Left kidney (tissue), 2 donors: ENCODE results near the gene SNRPA. TPM values are rescaled to one million over a fixed set of nuclear protein-coding genes. Genes with fewer than 3 reads are reported as not detected.
"Not testable (repeated sequence)": the region's sequence is repeated elsewhere in the genome, so short reads cannot be mapped to it uniquely, and the experiment has no call there.

Source experiments
- DNase-seq: peaks from one replicate; pipeline ENCODE4 v3.0.0-alpha.2; 2013
- polyA plus RNA-seq: library from polyadenylated mRNA; unstranded; fragments of 120-200 nt; gene quantifications from one replicate; pipeline ENCODE4 v1.2.1, GENCODE V29; 2013; ENCODE audit not compliant: insufficient read length

SNRPA gene
- polyA plus RNA-seq, 1 donor = 117 TPM

DNA sequence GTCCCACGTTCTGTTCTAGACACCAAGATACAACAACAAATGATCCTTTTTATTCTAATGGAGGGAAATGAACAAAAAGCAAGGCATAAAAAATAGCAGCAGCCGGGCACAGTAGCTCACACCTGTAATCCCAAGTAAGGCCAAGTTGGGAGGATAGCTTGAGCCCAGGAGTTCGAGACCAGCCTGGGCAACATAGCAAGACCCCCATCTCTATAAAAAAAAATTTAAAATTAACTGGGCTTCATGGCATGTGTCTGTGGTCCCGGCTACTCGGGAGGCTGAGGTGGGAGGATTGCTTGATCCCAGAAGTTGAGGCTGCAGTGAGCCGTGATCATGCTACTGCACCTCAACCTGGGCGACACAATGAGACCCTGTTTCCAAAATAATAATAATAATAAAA, 25.4 kb downstream of the SNRPA start:
- no peak for DNase-seq

DNA sequence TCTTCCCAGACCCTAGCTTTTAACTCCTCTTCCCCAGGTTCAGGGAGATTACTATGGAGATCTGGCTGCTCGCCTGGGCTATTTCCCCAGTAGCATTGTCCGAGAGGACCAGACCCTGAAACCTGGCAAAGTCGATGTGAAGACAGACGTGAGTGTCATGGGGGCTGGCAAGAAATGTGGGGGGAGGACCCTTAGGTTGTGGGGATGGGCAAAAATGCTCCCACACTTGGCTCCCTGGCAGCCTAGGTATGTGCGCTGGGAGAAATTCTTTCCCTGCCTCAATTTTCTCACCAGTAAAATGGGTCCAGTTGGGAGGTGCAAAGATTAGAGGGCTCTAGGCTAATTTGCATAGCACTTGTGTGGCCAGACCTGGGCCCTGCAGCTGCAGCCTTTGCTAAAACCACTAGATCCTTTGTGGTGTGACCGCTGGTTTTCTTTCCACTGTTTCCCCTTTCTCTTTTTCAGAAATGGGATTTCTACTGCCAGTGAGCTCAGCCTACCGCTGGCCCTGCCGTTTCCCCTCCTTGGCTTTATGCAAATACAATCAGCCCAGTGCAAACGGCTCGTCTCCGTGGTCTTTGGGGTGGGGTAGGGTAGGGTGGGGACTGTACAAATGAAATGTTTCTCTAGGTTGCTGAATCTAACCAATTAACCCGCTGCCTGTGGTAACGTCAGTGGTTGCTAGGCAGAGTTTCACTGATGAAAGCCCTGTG, 26.1 kb downstream of the SNRPA start:
- DNase-seq = peak; percentile 95

DNA sequence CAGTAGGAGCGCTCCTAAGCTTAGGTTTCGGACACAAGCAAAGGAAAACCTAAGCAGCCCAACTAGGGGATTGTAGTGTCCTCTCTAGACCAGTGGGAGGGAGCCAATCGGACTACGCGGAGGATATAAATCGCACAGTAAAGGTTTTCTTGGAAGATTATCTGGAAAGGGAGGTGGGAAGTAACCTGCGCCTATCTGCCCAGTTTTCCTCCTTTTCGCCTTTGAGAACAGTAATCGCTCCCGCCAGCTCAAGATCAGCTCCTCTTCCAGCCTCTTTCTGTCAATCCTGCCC, 26.6 kb downstream of the SNRPA start:
- DNase-seq = no peak

DNA sequence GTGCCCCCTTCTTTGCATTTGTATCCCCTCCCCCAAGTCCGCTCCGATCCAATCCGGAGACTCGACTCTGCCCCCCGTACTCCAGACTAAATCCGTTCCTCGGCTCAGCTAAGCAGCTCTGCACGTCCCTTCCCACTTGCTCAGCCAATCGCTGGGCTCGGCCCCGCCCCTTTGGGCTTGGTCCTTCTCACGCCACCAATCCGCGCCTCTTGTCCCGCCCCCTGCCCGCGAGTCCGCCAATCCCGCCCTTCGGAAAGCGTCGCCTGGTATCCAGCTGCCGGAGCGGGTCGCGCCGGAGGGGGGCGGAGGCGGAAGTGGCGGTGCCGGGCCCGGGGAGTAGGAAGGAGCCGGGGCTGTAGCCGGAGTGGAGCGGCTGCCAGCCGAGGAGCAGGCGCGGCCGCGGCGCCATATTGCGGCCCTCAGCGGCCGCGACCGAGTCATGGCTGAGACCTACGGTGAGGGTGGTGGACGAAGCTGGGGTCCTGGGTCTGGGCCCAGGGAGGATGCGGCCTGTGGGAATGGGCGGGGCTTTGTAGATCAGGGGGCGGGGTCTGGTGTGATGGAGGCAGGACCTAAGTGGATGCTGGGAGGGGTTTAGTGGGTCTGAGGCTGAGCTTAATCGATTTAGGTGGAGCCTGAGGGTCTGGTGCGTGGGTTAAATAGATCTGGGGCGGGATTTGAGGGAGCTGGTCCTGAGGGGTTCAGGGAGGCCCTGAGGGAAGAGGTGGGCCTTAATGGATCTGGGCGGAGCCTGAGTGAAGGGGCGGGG, 27.1 kb downstream of the SNRPA start, which contains the start of gene RAB4B:
RAB4B (plus strand) TSS at position 311 of the 769 bp plus-strand sequence; CDS start at position 440, 129 bp downstream.
- peak; percentile 100 for DNase-seq

DNA sequence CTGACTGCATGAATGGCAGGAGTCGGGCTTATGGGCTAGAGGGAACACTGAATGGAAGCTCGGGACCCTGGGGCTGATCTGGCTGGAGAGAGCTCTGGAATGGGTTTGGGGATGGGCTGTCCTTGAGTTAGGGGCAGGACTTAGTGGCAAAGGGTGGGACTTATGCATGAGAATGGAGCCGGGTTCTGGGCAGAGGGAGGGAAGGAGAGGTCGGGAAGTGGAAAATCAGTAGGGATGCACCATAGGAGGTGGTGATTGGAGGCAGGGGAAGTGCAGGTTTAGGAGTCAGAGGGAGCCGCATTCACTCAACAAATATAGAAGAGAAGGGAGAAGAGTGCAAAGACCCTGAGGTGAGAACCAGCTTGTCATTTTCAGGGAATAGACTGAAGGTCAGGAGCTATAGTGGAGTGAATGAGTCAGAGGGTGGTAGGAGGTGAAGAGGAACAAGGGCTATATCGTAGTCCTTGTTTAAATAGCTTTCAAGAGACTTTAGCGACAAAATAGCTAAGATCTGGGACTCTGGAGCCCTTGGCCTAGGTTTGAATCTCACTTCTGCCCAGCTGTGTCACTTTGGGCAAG, 27.8 kb downstream of the SNRPA start:
- DNase-seq = no peak

DNA sequence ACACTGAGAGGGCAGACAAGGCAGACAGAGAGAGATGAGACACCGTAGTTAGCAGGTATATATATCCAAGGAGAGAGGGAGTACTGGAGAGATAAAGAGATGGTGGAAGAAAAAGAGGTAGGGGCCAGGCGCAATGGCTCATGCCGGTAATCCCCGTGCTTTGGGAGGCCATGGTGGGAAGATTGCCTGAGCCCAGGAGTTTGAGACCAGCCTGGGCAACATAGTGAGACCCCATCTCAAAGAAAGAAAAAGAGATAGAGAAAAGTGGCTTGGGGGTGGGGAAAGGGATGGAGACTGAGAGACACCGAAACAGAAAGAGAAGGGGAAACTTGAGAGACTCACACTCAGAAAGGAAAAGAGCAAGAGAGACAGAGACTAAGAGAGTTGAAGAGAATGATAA, 29.6 kb downstream of the SNRPA start:
- no peak for DNase-seq

DNA sequence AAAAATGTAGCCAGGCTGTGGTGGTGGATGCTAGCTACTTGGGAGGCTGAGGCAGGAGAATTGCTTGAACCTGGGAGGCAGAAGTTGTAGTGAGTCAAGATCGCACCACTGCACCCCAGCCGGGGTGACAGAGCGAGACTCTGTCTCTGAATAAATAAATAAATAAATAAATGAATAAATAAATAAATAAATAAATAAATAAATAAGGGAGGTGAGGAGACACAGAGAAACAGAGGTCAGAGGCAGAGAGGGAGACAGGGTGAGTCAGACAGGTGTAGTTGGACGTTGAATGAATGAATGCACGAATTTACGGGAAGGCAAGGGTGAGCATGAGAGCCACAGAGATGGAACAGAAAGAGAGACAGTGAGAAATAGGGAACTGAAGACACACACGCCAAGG, 30.1 kb downstream of the SNRPA start:
- no peak for DNase-seq

DNA sequence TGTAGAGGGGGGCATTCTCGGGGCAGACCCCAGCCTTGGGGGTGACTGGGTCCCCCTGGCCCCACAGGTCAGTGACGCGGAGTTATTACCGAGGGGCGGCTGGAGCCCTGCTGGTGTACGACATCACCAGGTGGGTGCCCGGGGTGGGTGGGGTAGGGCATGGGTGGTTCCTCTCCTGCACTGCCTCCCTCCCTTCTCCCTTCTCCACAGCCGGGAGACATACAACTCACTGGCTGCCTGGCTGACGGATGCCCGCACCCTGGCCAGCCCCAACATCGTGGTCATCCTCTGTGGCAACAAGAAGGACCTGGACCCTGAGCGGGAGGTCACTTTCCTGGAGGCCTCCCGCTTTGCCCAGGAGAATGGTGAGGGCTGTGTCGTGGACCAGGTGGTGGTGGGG, 32.7 kb downstream of the SNRPA start:
- DNase-seq = no peak

DNA sequence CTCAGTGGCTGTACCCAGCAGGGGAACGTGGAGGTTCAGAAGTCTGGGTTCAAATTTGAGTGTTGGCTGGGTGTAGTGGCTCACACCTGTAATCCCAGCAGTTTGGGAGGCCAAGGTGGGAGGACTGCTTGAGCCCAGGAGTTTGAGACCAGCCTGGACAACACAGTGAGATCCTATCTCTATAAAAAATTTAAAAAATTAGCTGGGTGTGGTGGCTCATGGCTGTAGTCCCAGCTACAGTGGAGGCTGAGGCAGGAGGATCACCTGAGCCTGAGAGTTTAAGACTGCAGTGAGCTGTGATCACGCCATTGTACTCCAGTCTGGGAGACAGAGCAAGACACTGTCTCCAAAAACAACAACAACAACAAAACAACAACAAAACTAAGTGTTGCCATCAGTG, 33.1 kb downstream of the SNRPA start:
- DNase-seq = not testable (repeated sequence)

DNA sequence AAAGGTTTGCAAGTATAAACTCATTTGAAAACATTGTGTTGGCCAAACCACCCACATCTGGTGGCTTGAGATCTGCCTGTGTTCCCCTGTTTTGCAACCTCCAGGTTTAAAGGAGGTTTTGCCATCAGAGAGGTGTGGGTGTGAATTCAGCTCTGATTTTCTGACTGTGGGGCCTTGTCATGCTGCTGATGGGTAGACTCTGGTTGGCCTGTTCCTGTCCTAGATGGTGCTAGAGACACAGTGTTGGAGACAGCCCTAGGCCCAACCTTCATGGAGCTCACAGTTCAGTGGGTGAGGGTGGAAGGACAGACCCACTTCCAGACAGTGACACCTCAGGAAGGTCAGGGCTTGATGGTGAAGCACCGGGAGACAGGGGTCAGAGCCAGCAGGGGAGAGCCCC, 34.5 kb downstream of the SNRPA start:
- DNase-seq = no peak

DNA sequence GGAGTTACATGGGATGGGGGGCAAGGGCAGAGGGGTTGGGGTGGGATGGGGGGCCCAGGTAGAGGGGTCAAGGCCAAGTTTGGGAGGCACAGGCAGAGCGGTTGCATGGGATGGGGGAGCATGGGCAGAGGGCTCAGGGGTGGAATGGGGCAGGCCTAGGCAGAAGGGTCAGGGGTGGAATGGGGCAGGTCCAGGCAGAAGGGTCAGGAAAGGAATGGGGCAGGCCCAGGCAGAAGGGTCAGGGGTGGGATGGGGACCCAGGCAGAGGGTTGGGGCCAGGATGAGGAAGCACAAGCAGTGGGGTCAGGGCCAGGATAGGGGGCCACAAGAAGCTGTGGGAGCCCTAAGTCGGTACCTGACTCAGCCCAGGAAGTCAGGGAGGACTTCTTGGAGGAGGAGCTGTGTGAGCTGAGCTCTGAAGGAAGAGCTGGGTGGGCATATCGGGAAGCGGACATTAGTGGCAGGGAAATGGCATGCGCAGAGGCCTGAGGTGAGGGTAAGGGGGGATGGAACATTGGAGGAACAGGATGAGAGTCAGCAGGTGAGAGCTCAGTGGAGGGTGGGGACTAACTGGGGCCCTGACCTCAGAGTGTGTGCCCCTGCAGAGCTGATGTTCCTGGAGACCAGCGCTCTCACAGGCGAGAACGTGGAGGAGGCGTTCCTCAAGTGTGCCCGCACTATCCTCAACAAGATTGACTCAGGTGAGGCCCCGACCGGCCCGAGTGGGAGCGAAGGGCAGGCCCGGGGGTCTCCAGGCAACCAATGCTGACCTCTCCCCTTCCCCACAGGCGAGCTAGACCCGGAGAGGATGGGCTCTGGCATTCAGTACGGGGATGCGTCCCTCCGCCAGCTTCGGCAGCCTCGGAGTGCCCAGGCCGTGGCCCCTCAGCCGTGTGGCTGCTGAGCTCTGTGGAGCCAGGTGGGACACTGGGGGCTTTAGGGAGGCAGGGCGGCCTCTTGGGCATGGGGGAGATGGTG, 35.3 kb downstream of the SNRPA start:
- no peak for DNase-seq

DNA sequence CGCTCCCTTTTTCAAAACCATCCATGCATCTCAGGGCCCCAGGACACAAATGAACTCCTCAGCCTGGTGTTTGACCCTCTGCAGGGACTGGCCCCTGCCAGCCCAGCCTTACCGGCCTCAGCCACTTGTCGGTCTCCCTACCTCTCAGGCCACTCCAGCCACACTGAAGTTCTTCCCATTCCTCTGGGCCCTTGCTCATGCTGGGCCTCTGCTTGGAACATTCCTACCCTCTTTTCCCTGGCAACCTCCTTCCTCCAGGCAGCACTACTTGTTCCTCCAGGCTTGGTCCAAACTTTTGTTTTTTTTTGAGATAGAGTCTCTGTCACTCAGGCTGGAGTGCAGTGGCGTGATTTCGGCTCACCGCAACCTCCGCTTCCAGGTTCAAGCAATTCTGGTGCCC, 40.3 kb downstream of the SNRPA start:
- DNase-seq = no peak

DNA sequence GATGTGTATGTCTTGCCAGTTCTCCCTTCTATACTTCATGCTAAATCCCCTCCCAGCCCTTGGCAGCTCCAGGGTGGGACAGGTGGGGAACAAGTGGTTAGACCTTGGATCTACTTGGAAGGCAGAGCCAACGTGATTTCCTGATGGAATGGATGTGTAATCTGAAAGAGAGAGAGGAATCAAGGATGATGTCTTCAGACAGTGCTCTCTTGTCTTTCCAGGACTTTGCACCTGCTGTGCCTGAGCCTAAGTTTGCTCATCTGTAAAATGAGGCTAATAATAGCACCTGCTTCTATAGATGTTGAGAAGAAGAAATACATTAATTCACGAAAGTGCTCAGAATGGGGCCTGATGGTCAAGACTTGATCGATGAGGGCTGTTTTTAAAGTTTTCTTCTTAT, 41.0 kb downstream of the SNRPA start:
- no peak for DNase-seq

DNA sequence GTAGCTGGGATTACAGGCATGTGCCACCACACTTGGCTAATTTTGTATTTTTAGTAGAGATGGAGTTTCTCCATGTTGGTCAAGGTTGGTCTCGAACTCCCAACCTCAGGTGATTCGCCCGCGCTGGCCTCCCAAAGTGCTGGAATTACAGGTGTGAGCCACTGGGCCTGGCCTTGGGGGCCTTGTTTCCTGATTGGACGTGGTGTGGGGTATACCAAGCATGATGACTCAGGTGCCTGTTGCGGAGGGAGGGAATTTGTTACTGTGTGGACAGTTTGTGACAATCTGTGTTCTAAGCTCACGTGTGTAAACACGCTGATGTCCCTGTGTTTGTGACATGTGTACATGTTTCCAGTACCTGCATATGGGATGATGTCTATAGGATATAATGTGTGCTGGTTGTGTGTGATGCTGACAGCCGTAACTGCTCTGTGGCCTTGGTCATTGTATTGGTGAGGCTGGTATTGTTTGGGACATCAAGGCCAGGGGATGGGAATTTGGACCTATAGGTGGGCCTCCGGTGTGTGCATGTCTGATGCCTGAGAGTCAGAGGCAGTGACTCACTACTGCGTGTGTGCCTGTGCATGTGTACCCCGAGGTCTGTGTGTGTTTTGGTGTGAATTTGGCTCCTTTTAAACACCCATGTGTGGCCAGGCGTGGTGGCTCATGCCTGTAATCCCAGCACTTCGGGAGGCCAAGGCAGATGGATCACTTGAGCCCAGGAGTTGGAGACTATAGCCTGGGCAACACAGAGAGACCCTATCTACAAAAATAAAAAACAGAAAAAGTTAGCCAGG, 46.4 kb downstream of the SNRPA start:
- DNase-seq = no peak

DNA sequence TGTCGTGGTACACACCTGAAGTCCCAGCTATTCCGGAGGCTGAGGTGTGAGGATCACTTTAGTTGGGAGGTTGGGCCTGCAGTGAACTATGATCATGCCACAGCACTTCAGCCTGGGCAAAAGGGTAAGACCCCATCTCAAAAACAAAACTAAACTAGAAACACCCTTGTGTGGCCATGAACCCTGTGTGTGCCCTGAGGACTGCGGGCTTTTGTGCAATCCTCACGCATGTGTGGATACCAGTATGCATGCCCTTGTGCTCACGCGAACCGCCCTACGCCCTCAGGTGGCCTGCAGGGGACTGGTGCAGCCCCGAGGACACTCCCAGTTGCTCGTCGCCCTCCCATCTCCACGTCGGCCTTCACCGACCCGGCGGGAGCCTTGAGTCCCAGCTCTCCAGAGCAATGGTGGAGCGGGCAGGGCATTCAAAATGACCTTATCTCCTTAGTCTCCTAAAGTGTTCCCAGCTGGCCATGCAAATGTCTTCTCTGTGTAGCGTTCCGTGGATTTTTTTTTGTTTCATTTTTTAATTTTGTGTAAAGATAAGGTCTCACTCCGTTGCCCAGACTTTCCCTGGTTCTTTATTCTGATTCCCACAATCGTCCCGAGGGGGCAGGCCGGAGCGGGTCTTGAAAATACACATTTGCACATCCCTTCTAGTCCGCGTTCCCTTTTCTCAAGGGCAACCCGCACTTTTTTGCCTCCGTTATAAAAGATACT, 47.1 kb downstream of the SNRPA start:
- no peak for DNase-seq

DNA sequence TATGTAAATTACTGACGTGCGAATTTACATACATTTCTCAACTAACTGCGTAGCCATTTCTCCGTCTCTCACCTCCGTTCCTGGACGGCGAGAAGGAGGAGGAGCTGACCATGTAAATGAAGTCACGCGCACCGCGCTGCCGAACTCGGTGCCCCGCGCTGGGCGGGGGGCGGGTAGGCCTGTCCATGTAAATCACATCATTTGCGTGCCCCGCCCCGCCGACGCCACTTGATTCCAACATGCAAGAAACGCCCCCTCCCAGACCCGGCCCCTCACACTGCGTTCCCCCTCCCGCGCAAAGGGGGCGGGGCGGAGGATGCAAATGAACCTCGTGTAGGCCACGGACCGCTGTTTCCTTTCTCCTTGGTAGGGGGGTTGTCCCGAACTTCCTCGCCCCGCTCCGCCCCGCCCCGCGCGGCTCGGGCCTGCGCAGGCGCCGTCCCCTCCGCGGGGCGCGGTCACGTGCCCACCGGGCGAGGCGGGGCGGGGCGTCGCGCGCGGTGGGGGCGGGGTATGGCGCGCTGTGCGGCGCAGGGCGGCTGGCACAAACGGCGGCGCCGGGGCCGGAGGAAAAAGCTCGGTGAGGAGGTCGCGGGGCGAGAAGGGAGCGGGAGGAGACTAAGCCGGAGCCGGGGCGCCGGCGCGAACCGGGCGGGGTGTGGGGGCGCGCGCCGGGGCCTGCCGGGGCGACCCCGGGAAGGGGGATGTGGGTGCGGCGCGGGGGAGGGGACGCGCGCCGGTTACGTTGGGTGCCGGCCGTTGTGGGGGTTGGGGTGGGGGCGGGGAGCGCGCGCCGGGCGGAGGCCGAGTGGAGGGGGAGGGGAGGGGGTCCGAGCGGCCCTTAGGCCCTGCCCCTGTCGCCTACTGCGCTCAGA, 47.9 kb downstream of the SNRPA start, which contains the start of gene EGLN2:
EGLN2 (plus strand) TSS at position 509 of the 875 bp plus-strand sequence. CDS start 1,382 bp downstream, outside the sequence.
- peak; percentile 100 for DNase-seq

DNA sequence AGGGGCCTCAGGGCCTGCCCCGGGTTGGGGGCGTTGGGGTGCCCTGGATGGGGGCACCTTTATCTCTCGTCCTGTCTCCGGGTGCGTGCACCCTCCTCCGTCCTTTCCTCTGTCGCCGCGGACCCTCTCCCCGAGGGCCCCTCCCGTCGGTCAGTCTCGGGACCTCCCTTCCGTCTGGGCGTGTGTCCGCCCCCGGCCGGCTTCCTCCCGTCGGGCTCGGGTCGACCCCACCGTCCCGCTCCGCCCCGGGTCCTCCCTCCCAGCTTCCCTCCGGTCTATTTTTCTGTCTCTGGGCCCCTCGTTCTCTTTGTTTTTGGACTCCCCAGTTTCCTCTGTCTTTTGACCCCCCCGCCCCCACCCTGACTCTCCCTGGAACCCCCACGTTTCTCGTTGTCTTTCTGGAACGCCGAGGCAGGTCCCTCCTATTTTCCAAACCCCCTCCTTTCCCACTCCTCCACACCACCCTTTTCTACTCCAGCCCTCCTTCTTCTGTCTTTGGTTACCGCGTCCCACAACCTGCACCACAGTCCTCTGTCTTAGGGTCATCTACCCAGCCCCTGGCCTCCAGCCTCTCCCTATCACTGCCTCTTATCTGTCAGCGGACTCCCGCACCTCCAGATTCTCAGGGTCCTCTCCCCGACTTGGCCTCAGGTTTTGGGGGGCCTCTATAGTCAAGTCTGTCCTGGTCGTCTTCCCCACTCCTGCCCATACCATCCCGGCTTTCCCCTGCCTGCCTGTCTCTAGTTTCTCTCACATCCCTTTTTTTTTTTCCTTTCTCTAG, 48.7 kb downstream of the SNRPA start:
- DNase-seq = no peak

DNA sequence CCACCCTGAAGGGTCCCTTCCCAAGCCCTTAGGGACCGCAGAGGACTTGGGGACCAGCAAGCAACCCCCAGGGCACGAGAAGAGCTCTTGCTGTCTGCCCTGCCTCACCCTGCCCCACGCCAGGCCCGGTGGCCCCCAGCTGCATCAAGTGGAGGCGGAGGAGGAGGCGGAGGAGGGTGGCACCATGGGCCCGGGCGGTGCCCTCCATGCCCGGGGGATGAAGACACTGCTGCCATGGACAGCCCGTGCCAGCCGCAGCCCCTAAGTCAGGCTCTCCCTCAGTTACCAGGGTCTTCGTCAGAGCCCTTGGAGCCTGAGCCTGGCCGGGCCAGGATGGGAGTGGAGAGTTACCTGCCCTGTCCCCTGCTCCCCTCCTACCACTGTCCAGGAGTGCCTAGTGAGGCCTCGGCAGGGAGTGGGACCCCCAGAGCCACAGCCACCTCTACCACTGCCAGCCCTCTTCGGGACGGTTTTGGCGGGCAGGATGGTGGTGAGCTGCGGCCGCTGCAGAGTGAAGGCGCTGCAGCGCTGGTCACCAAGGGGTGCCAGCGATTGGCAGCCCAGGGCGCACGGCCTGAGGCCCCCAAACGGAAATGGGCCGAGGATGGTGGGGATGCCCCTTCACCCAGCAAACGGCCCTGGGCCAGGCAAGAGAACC, 49.5 kb downstream of the SNRPA start:
- no peak for DNase-seq
